DND-41 (cell line): Measurements from ENCODE around the gene PARN.
"Not testable (repeated sequence)": the region's sequence is repeated elsewhere in the genome, so short reads cannot be mapped to it uniquely, and the experiment has no call there.

Source experiments
- ATAC-seq: fragments of 200-7000 bp; cut with Tn5 transposase; 3 replicates; pipeline ENCODE4 v1.9.1; 2021; ENCODE audit warnings: low read depth; ENCODE audit not compliant: insufficient read depth
- DNase-seq: peaks from one replicate; pipeline ENCODE4 v3.0.0-alpha.2; 2020
- H2AFZ ChIP-seq: 2 replicates; pipeline ENCODE4 v1.6.0; 2012; ENCODE audit warnings: low read depth, low read length
- H3K27ac ChIP-seq: 2 replicates; pipeline ENCODE4 v1.5.1; 2012; ENCODE audit warnings: low read length, inconsistent platforms
- H3K27me3 ChIP-seq: fragments of 200-600 bp; sonication (generic); 2 replicates; pipeline ENCODE4 v1.6.0; 2012; ENCODE audit warnings: low read length, mild to moderate bottlenecking, inconsistent platforms; ENCODE audit not compliant: insufficient read depth, poor library complexity
- H3K36me3 ChIP-seq: 2 replicates; pipeline ENCODE4 v1.5.1; 2012; ENCODE audit warnings: low read length, inconsistent platforms; ENCODE audit not compliant: insufficient read depth
- H3K4me1 ChIP-seq: 2 replicates; pipeline ENCODE4 v1.5.1; 2012; ENCODE audit warnings: mild to moderate bottlenecking, low read length; ENCODE audit not compliant: insufficient read depth
- H3K4me2 ChIP-seq: 2 replicates; pipeline ENCODE4 v1.6.0; 2012; ENCODE audit warnings: mild to moderate bottlenecking, moderate library complexity, low read length, inconsistent platforms; ENCODE audit not compliant: insufficient read depth
- H3K4me3 ChIP-seq, 2 experiments: fragments of 200-600 bp in 1 of 2; shearing (Covaris generic) in 1 of 2; 2 replicates each; pipeline ENCODE4 v1.5.1; 2012 to 2016; ENCODE audit warnings: inconsistent platforms in 2 of 2, low read length in 2 of 2, mild to moderate bottlenecking in 2 of 2, low read depth in 1 of 2, moderate library complexity in 1 of 2
- H3K79me2 ChIP-seq: 2 replicates; pipeline ENCODE4 v1.6.0; 2012; ENCODE audit warnings: low read length, inconsistent platforms; ENCODE audit not compliant: insufficient read depth
- H3K9ac ChIP-seq: 2 replicates; pipeline ENCODE4 v1.6.0; 2012; ENCODE audit warnings: low read depth, mild to moderate bottlenecking, inconsistent platforms, low read length, moderate library complexity
- H3K9me3 ChIP-seq: 2 replicates; pipeline ENCODE4 v1.5.1; 2012; ENCODE audit warnings: low read length, moderate library complexity, mild to moderate bottlenecking, inconsistent platforms; ENCODE audit not compliant: insufficient read depth, severe bottlenecking
- H4K20me1 ChIP-seq: 2 replicates; pipeline ENCODE4 v1.6.0; 2012; ENCODE audit warnings: low read length; ENCODE audit not compliant: insufficient read depth
- CTCF ChIP-seq: IDR thresholded peaks from 2 replicates; pipeline ENCODE4 v1.5.1; 2012; ENCODE audit warnings: borderline replicate concordance, low read length, moderate library complexity, mild to moderate bottlenecking; ENCODE audit not compliant: poor library complexity, severe bottlenecking; ENCODE audit errors: extremely low read depth
- EZH2 ChIP-seq: IDR thresholded peaks from 3 replicates; pipeline ENCODE4 v1.6.1; 2012; ENCODE audit warnings: borderline replicate concordance, low read depth, mild to moderate bottlenecking, moderate library complexity, low read length, inconsistent platforms; ENCODE audit not compliant: severe bottlenecking

Gene PARN

GRCh38 chr16:14400978-14401710 is 228.9 kb downstream of the PARN start:
- not testable (repeated sequence) for H3K27me3 ChIP-seq, H3K9ac ChIP-seq, DNase-seq, H4K20me1 ChIP-seq, H3K27ac ChIP-seq, H2AFZ ChIP-seq, H3K9me3 ChIP-seq, H3K36me3 ChIP-seq, H3K79me2 ChIP-seq, ATAC-seq, H3K4me1 ChIP-seq, H3K4me3 ChIP-seq, H3K4me2 ChIP-seq

GRCh38 chr16:14400285-14400977 is 229.6 kb downstream of the PARN start:
- Histone ChIP-seq H3K27me3 (no peaks in the 10 kb centered on the region), H3K79me2 (no peaks in the 10 kb centered on the region), H3K36me3 (no peaks in the 10 kb centered on the region), H3K4me3 (no peak overlapping the region), H3K4me1 (no peaks in the 10 kb centered on the region), H3K27ac (no peak overlapping the region), H2AFZ (no peak overlapping the region), H3K9ac (no peak overlapping the region), H3K4me2 (no peak overlapping the region), H3K9me3 (no peaks in the 10 kb centered on the region), H4K20me1 (no peaks in the 10 kb centered on the region)
- no peak for TF ChIP-seq CTCF
- TF ChIP-seq EZH2: no peak
- peak; percentile 32 for DNase-seq
- peak; percentile 44; the same call in 2 of the 3 replicates for ATAC-seq

- no peaks in the 10 kb centered on the region for H3K36me3 ChIP-seq
- no peak overlapping the region for H3K4me2 ChIP-seq
- TF ChIP-seq CTCF: no peak
- TF ChIP-seq EZH2: no peak
- DNase-seq (no peak), ATAC-seq (no peak)
- H3K27ac ChIP-seq: no peak overlapping the region
- no peak overlapping the region for H3K4me3 ChIP-seq
- H2AFZ ChIP-seq: no peak overlapping the region
- H3K27me3 ChIP-seq: no peaks in the 10 kb centered on the region
- H4K20me1 ChIP-seq: no peaks in the 10 kb centered on the region
- no peaks in the 10 kb centered on the region for H3K79me2 ChIP-seq
- no peaks in the 10 kb centered on the region for H3K9me3 ChIP-seq
- H3K9ac ChIP-seq: no peak overlapping the region
- no peaks in the 10 kb centered on the region for H3K4me1 ChIP-seq
Measured at GRCh38 chr16:14399378-14400284, 230.4 kb downstream of the PARN start.
